Measurements from ENCODE around the gene SH3BGRL2.

GRCh38 chr6:79613912-79614311 lies 17.2 kb upstream of the SH3BGRL2 start:
- no peak for TF ChIP-seq CTCF (IDR thresholded peaks at IDR 0.05; ENCODE audit: control extremely low read depth in 1 of 3, insufficient read depth in 1 of 3, low read depth in 1 of 3, low read length in 3 of 3)
- TF ChIP-seq POLR2AphosphoS5 (IDR thresholded peaks at IDR 0.05; ENCODE audit: low read depth, low read length): no peak

Measured in H1 (cell line).